ENCODE data around the gene REXO5.

DNA sequence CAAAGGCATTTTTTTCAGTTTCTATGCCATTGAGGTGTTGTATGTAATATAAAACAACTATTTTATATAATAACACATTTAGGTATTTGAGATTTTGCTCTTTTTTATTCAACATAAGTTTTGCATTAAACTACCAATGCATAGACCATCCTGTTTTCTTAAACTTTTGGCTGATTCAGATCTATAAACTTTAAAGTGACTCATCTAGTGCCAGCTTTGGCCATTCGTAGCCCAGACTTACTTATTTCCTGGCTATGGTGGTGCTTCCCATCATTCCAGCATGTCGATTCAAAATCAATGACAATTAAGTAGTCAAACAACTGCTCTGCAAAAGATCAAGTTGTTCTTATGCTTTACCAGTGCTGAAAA lies 3.2 kb upstream of the REXO5 start:
- TF ChIP-seq CTCF (IDR thresholded peaks at IDR 0.05): no peak
- no peak for TF ChIP-seq POLR2A (IDR thresholded peaks at IDR 0.05)
- TF ChIP-seq POLR2AphosphoS5 (IDR thresholded peaks at IDR 0.05): no peak
